Measurements from ENCODE around the gene AP4E1.
A peak's percentile ranks its signal among the peaks of the same experiment; 100 is the strongest.
"Not testable (repeated sequence)": the region's sequence is repeated elsewhere in the genome, so short reads cannot be mapped to it uniquely, and the experiment has no call there.

AP4E1 gene

DNA sequence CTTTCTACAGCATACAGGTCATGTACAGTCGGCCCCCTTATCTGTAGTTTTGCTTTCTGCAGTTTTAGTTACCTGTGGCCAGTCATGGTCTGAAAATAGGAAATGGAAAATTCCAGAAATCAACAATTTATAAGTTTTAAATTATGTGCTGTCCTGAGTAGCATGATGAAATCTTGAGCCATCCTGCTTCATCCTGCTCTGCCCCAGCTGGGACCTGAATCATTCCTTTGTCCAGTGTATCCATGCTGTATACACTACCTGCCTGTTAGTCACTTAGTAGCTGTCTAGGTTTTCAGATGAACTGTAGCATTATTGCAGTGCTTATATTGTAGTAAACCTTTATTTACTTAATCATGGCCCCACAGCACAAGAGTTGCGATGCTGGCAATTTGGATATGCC, 44.8 kb downstream of the AP4E1 start:
- DNase-seq, result no peak

DNA sequence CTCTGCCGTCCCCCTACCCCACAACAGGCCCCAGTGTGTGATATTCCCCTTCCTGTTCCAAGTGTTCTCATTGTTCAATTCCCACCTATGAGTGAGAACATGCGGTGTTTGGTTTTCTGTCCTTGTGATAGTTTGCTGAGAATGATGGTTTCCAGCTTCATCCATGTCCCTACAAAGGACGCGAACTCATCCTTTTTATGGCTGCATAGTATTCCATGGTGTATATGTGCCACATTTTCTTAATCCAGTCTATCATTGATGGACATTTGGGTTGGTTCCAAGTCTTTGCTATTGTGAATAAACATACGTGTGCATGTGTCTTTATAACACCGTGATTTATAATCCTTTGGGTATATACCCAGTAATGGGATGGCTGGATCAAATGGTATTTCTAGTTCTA, 46.4 kb downstream of the AP4E1 start:
- DNase-seq, result not testable (repeated sequence)

DNA sequence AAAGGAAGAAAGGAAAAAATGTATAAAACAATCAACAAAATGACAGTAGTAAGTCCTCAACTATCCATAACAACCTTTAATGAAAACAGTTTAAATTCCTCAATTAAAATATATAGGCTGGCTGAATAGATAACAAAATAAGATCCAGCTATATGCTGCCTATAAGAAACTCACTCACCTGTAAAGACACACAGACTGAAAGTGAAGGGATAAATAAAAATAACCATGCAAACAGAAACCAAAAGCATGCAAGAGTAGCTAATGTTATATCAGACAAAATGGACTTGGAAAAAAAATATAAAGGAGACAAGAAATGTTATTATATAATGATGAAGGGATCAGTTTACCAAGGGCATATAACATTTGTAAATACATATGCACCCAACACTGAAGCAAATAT, 51.2 kb downstream of the AP4E1 start:
- no peak for DNase-seq

DNA sequence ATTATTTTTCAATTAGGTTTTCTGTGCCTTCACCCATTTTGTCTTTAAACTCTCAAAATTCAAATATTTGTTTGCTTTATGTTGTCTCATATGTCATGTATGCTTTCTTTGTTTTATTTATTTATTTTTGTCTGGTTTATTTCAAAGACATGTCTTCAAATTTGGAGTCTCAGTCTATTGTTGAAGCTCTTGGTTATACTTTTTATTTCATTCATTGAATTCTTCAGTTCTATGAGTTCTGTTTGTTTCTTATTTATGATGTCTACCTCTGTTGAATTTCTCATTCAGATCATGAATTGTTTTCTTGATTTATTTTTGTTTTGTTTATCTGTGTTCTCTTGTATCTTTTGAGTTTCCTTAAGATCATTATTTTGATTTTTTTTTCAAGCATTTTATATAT, 55.6 kb downstream of the AP4E1 start:
- no peak for DNase-seq

DNA sequence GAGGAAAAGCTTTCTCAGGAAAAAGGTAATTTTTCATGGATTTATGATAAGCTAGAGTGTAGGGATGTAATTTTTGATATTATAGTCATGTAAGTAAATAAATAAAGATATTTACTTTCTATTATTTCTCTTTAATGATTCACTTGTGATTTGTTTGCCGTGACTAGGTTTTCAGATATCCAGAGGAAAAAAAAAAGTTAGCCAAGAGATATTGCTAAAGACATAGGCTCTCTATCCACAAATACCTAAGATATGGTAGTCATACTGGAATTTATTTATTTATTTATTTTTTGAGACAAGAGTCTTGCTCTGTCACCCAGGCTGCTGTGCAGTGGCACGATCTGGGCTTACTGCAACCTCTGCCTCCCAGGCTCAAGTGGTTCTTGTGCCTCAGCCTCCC, 59.9 kb downstream of the AP4E1 start:
- no peak for DNase-seq

DNA sequence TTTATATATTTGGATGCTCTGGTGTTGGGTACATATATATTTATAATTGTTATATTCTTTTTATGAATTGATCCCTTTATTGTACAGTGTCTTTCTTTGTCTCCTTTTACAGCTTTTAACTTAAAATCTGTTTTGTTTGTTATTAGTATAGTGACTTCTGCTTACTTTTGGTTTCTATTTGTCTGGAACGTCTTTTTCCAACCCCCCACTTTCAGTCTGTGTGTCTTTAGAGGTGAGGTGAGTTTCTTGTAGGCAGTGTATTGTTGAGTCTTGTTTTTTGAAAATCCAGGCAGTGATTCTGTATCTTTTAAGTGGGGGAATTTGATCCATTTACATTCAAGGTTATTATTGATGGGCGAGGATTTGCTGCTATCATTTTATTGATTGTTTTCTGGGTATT, 62.0 kb downstream of the AP4E1 start:
- no peak for DNase-seq

DNA sequence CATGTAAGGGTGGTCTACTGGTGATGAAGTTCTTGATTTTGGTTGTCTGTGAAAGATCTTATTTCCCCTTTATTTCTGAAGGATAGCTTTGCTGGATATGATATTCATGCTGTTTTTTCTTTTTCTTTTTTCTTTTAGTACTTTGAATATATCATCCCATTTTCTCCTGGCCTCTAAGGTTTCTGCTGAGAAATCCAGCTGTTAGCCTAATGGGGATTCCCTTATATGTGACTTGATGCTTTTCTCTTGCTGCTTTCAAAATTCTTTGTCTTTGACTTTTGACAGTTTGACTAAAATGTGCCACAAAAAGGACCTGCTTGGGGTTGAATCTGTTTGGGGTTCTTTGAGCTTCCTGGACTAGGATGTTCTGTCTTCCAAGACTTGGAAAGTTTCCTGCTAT, 62.6 kb downstream of the AP4E1 start:
- DNase-seq, result no peak

DNA sequence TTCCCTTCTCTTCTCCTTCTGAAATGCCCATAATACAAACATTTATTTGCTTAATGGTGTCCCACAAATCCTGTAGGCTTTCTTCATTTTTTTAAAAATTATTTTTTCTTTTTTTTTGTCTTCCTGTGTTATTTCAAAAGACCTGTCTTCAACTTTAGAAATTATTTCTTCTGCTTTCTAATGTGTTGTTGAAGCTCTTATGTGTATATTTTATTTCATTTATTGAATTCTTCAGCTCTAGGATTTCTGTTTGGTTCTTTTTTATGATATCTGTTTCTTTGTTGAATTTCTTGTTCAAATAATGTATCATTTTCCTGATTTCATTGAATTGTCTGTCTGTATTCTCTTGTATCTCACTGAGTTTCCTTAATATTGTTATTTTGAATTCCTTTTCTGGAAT, 63.1 kb downstream of the AP4E1 start:
- no peak for DNase-seq

DNA sequence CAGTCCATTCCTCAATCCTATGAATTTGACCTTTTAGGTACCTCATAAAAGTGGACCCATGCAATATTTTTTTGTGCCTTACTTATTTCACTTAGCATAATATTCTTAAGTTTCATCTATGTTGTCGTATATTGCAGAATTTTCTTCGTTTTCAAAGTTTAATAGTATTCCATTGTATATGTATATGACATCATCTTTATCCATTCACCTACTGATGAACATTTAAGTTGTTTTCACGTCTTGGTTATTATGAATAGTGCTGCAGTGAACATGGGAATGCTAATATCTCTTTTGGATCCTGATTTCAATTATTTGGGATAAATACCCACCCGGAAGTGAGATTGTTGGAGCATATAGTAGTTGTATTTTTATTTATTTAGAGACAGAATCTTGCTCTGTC, 65.1 kb downstream of the AP4E1 start:
- no peak for DNase-seq

DNA sequence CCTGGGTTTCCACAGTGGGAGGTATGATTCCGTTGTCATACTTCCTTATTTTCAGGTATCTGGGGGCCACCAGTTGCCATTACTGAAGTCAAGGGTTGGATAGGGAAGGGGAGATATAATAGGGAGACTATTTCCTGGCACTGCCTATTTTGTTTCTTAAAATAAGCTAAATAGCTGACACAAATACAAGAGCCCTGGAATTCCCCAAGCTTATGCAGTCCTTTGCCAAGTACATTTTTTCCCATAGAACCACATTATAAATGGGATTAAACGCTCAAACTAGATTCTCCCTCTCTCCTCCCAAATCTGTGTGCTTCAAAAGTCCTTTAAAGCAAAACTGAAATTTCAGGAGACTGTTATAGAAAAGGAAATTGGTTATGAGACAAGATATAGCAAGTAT, 68.7 kb downstream of the AP4E1 start:
- no peak for DNase-seq

DNA sequence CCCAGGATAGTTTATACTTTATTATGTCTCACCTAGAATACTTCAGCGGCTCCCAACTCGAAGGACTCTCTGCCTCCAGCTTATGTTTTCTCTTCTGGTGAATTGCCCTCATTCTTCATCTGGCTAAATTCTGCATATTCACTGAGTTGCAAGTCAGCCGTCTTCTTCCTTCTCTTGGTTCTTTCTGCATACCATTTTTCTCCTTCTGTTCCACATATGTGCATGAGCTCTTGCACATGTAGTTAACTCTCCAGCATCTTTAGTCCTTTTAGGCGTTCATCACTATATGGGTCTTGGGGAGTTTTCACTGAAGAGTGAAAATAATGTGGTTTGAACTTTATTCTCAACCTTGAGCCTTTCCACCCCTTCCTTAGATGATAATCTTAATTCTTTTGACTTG, 70.1 kb downstream of the AP4E1 start:
- no peak for DNase-seq

DNA sequence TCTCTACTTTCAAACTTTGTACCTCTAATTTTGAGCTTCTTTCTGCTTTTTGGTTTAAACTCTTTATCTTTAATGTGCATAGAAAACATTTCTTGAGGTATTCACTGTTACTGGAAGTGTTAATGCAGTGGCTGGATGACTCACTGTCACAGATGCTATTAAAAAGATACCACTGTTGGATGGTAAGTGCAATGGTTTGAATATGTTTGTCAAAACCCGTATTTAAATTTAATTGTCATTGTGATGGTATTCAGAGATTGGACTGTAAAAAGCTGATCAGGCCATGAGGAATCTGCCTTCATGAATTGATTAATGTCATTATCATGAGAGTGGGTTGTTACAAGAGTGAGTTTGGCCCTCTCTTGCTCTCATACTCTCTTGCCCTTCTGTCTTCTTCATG, 70.6 kb downstream of the AP4E1 start:
- no peak for DNase-seq

DNA sequence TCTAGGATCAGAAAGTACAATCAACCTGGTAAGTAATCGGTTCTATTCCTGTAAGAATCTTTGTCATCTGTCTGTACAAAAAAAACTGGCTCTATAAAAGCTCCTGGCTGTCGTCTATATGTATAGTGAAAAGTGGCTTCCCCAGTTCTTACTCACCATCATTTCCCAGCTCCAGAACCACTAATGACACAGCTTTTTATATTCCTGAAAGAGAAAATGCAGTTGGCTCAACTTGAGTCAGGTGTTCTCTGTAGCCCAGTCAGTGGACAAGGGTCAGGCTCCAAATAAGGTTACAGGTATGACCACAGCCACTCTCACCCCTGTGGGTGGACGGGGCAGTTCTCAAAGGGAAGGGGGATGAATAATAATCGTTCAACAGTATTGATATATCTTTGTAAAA, 85.1 kb downstream of the AP4E1 start:
- DNase-seq, result no peak

DNA sequence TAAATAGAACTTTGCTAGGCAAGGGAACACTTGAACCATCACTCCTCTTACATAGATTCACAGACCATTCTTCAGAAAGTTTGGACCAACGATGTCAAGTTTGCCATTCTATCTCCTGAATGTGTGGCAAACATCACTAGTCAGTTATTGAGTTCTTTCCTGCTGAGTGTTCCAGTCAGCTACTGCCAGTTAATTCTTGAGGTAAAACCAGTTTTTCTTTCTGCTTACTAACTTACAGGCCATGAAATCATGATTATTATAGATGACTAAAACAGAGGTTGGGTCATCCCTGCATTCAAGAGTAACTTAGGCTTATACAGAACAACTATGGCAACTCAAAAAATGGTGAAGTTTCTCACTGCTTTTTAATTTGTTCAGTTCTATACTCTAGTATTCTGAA, 88.2 kb downstream of the AP4E1 start:
- DNase-seq, result no peak

DNA sequence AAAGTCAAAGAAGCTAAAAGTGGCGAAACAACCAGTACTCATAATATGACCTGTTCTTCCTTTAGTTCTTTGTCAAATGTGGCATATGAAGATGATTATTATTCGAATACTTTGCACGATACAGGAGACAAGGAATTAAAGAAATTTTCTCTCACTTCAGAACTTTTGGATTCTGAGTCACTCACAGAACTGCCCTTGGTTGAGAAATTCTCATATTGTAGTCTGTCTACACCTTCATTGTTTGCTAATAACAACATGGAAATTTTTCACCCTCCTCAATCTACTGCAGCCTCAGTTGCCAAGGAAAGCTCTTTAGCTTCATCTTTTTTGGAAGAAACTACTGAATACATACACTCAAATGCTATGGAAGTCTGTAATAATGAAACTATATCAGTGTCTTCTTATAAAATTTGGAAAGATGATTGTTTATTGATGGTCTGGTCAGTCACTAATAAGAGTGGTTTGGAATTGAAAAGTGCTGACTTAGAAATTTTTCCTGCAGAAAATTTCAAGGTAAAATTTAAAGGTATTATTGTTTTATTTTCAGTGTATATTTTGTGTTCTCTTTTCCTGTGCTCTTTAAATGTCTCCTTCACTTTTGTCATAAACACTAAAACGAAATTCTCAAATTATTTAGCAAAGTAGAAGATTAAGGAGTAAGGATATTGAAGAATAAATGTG, 89.0 kb downstream of the AP4E1 start:
- DNase-seq, result no peak

DNA sequence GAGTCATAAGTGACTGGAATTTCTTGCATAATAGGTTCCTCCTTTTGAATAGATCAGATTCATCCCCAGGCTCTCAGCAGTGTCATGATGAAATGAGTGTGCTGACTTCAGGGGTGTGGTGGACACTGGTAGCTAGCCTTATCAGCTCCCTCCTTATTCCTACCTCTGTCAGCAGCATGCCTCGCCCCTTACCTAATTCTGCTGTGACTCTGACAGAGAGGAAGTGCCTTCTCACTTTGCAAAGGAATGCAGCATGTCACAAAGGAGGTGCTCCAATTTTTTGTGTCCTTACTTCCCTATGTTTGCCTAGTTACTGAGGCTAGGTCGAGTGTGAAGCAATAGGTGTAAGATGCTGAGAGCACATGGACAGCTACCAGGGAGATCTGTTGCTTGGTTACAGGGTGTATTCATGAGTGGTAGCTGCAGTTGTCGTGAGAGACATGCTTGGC, 95.6 kb downstream of the AP4E1 start:
- DNase-seq, result peak; percentile 83

DNA sequence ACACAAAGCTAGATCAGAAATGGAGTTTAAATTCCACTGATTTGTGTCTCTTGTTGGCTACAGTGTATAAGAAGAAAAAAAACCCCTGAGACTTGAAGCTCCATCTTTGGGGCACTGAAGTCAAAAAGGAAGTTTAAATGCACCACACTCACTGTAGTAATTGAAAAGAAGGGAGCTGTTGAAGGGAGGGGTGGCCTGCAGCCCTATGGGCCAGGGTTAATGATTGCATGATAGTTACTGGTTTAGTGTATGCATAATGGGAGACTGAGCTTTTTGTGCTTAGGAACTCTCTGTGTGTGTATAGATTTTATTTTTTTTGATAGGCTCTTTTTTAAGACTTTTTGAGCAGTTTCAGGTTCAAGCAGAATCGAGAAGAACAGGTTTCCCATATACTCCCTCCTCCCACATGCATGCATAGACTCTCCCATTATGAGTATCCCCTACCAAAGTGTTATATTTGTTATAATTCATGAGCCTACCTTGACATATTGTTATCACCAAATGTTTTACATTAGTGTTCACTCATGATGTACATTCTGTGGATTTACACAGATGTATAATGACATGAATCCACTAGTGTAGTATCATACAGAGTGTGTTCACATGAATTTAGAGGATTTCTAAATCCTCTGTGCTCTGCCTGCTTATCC, 98.0 kb downstream of the AP4E1 start:
- no peak for DNase-seq

DNA sequence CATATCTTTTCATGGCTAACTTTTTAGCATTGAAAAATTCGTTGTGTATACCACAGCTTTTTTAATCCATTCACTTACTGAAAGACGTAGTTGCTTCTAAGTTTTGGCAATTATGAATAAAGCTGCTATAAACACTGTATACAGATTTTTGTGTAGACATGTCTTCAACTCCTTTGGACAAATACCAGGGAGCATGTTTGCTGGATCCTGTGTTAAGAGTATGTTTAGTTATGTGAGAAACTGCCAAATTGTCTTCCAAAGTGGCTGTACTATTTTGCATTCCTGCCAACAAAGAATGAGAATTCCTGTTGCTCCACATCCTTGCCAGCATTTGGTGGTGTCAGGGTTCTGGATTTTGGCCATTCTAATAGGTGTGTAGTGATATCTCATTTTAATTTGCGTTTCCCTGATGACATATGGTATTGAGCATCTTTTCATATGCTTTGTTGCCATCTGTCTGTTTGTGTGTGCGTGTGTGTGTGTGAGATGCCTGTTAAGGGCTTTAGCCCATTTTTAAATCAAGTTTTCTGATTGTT, 98.7 kb downstream of the AP4E1 start:
- no peak for DNase-seq

DNA sequence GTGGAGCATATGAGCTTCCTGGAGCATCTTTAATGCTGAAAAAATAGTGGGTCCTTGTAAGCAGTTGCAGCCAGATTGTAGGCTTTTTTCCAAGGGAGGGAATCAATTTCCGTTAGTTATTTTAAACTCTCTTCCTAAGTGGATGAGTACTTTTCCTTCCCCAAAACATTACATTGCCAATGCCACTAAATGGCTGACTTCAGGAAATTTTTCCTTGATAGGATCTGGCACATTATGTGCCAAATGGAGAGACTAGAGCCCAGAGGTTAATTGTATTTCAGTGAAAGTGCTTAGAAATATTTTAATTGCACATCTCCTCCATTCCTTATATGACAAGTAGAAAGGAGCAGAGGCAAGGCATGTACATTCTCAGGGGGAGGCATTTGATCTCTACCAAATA, 102.7 kb downstream of the AP4E1 start:
- DNase-seq, result no peak

DNA sequence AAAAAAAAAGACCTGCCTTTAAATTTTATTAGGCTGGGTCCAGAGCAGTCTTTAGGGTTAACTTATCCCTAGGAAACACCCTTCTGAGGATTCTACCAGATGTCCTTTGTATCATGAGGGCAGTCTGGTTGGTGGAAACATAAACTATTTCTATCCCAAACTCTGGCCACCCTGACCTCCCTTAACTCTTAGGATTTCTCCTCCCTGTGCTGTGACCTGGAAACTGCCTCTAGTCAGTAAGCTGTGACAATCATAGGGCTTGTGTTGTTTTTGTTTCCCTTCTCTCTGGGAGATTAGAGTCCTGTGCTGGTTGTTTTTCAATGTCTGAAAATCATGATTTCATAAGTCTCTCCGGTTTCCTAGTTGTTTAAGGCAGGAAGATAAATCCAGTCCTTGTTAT, 108.1 kb downstream of the AP4E1 start:
- no peak for DNase-seq

DNA sequence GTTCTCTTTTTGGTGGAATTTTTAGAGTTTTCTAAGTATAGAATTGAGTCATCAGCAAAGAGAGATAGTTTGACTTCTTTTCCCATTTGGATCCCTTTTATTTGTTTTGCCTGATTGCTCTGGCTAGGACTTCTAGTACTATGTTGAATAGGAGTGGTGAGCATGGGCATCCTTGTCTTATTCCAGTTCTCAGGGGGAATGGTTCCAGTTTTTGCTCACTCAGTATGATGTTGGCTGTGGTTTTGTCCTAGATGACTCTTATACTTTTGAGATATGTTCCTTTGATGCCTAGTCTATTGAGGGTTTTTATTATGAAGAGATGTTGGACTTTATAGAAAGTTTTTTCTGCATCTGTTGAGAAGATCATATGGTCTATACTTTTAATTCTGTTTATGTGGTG, 113.7 kb downstream of the AP4E1 start:
- no peak for DNase-seq

DNA sequence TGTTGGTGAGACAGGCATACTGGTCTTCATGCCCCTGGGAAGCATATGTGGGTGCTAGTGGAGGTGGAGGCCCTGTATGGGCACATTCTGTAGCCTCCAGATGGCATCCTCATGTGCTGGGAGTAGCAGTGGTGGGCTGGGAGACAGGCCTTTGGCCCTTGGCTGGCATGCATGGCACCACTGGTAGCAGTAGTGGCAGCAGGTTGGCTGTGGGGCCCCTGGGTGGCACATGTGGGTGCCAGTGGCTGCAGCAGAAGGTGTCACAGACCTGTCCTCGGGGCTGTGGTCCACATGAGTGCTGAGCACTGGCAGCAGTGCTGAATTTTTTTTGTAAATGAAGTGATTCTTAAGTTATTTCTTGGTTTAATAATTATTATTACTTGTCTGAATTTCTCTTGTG, 115.0 kb downstream of the AP4E1 start:
- no peak for DNase-seq

DNA sequence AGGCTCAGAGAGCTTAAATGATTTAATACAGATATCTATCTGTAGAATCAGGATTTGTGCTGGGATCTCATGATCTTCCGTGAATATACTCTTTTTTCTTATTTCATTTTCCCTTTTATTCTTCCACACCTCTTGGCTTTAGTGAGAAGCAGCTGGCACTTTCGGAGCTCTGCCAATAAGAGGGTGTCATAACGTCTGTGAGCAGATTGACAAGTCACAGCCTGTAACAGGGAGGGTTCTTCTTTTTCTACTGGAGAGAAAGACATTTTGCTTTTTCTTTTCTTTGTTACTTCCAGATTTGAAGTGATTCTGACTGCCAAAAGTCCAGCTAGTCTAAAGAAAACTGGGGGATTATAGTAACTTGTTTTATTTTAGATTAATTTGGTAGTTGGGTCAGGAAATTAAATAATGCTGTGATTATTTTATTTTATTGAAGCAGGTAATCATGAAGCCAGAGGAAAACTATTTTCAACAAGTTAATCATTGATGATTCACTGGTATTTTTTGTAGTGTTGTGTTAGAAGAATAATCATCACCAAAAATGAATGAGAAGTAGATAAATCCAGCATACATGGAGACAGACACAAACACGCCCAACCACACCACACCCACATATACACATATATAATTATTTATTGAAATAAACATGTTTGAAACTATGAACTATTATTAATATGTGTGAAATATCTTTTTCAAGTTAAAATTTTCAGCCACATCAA, 116.4 kb downstream of the AP4E1 start:
- DNase-seq, result no peak

DNA sequence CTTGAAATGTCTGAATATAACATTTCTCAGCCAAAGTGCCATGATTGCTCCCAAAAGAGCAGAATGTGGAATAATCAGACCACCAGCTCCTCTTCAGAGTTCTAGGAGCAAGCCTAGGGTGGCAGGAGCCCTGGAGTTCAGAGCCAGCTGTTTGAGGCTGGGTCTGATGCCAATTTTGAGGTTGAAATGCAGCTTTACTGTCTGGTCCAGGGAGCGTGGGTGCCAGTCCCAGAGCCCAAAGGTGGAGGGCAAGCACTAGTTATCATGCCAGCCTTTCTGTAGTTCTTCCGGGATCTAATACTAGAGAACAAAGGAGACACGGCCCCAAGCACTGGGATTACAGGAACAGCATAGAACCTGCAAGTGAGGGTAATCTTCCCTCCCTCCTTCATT, 117.0 kb downstream of the AP4E1 start:
- no peak for DNase-seq

Data from suppressor macrophage treated with lipopolysaccharide for 4 hours (primary cell).